Spleen (tissue), 11 donors: ENCODE results near the gene SLC5A6. TPM values are rescaled to one million over a fixed set of nuclear protein-coding genes. Genes with fewer than 3 reads are reported as not detected.

Experiments
- DNase-seq: peaks from one replicate; pipeline ENCODE4 v3.0.0-alpha.2; 2020
- H3K27ac ChIP-seq, 8 donors: fragments of 200-600 bp; sonication (generic) in 7 of 8; 1 replicate in 4 of 8; 2 replicates in 4 of 8; pipeline versions ENCODE4 v1.5.0 to v1.8.0; 2016 to 2021; ENCODE audit warnings: inconsistent platforms in 4 of 8, mild to moderate bottlenecking in 4 of 8, moderate library complexity in 1 of 8
- H3K27me3 ChIP-seq, 7 donors: fragments of 200-600 bp; sonication (generic) in 6 of 7; replicated peaks in 1 of 7; 1 replicate in 4 of 7; 2 replicates in 3 of 7; pipeline versions ENCODE4 v1.5.0 to v1.8.0; 2016 to 2021; ENCODE audit warnings: inconsistent platforms in 3 of 7, mild to moderate bottlenecking in 1 of 7
- H3K36me3 ChIP-seq, 6 donors: fragments of 200-600 bp; sonication (generic) in 5 of 6; 1 replicate in 4 of 6; 2 replicates in 2 of 6; pipeline versions ENCODE4 v1.5.0 to v1.8.0; 2016 to 2021; ENCODE audit warnings: inconsistent platforms in 2 of 6
- H3K4me1 ChIP-seq, 6 donors: fragments of 200-600 bp; sonication (generic) in 5 of 6; 1 replicate in 3 of 6; 2 replicates in 3 of 6; pipeline versions ENCODE4 v1.5.0 to v1.8.0; 2016 to 2021; ENCODE audit warnings: inconsistent platforms in 3 of 6
- H3K4me3 ChIP-seq, 8 donors: fragments of 200-600 bp; sonication (generic) in 7 of 8; 1 replicate in 4 of 8; 2 replicates in 4 of 8; pipeline versions ENCODE4 v1.5.0 to v1.8.0; 2016 to 2021; ENCODE audit warnings: inconsistent platforms in 4 of 8, mild to moderate bottlenecking in 4 of 8, moderate library complexity in 2 of 8
- H3K9me3 ChIP-seq, 8 donors: fragments of 200-600 bp; sonication (generic) in 7 of 8; 1 replicate in 4 of 8; 2 replicates in 4 of 8; pipeline versions ENCODE4 v1.5.0 to v1.8.0; 2016 to 2021; ENCODE audit warnings: inconsistent platforms in 4 of 8
- POLR2A ChIP-seq, 3 donors: fragments of 450-650 bp; IDR thresholded peaks; one replicate each; pipeline ENCODE4 v1.5.1; 2017; ENCODE audit warnings: antibody characterized with exemption in 3 of 3, mild to moderate bottlenecking in 1 of 3
- POLR2AphosphoS5 ChIP-seq, 3 donors: sonication (generic); formaldehyde crosslinking; IDR thresholded peaks; one replicate each; pipeline ENCODE4 v1.5.1; 2017; ENCODE audit warnings: antibody characterized with exemption in 3 of 3
- WGBS, 5 donors: extraction: QIAGEN DNeasy Blood & Tissue Kit in 3 of 5; methylation state at CpG; one replicate each; pipeline versions ENCODE4 v1.1.5 to v1.1.7; 2013 to 2018; 5-methylcytosine and 5-hydroxymethylcytosine counted together
- intact Hi-C: fragments of 100-400 bp; cut with DNase I; formaldehyde crosslinking; loops from one replicate; pipeline ENCODE4 v1.15.0; 2023; ENCODE audit warnings: low total_unique reads
- polyA plus RNA-seq, 3 donors: library from polyadenylated mRNA; stranded (reverse); fragments of 200-250 nt; gene quantifications; one replicate each; pipeline ENCODE4 v1.2.1, GENCODE V29; 2013
- total RNA-seq, 7 donors: library from RNA; depleted of rRNA in 3 of 7; stranded (reverse); fragments of >200 nt in 3 of 7; fragmentation: NEBNext Ultra II Directional in 4 of 7; extraction: Animal tissue kit (Norgen Biotek cat#: 25700) in 4 of 7; gene quantifications; one replicate each; pipeline versions ENCODE4 v1.1.0 to v1.2.1, GENCODE V29; 2016 to 2021
- TF ChIP-seq, protein P1 (sequence below), 11 experiments: fragments of 200-600 bp in 7 of 11; fragments of 450-650 bp in 4 of 11; sonication (generic) in 4 of 11; IDR thresholded peaks in 8 of 11; conservative IDR thresholded peaks in 3 of 11; 1 replicate in 7 of 11; 2 replicates in 4 of 11; pipeline versions ENCODE4 v1.4.0 to v1.8.0; 2016 to 2021; ENCODE audit warnings: antibody characterized with exemption in 11 of 11, inconsistent platforms in 4 of 11, mild to moderate bottlenecking in 1 of 11
- donor health status: healthy with polysubstance abuse.
- donor health status: DM: no; HTN: no; CAD: no; lungs with moderate emphysema.
- donor health status: DM: no; HTN: no; CAD: no.
- donor health status: Bipolar disorder and iron deficiency.
- donor health status: healthy.
- donor health status: DM: no; HTN: no; CAD: no.
- donor health status: DM: yes; HTN: yes; CAD: no.

SLC5A6 gene
- total and polyA plus RNA-seq, 10 donors: 11.9 to 33.3 (median 22.7) TPM

DNA sequence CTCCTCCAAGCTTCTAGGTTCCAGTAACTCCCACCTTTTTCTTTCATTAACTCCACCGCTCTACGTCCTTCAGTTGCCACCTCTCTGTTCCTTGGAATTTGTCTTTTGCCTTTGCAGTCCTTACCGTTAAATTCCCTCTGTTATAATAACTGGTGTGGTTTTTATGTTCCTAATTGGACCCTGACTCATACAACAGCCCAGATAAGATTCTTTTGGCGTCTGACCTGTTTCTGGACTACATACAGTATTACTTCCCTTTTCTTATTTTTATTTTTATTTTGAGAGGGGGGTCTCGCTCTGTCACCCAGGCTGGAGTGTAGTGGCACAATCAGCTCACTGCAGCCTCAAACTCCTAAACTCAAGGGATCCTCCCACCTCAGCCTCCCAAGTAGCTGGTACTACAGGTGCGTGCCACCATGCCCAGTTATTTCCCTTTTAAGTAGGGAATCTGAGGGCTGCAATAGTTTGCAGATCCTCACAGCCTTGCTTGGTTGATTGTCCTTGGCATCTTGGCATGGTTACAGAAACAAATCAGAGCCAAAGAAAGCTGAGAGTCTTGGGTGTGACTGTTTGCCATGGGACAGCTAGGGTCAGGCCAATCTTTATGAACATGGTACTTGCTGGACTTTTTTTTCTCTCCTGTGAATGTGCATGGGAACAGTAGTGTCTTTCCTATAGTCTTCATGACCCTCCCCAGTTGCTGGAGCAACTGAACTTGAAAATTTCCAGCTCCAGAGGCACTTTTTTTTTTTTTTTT lies 41.3 kb downstream of the SLC5A6 start:
- intact Hi-C loops: no loop called here
- H3K4me3 ChIP-seq: no peak overlapping the region

DNA sequence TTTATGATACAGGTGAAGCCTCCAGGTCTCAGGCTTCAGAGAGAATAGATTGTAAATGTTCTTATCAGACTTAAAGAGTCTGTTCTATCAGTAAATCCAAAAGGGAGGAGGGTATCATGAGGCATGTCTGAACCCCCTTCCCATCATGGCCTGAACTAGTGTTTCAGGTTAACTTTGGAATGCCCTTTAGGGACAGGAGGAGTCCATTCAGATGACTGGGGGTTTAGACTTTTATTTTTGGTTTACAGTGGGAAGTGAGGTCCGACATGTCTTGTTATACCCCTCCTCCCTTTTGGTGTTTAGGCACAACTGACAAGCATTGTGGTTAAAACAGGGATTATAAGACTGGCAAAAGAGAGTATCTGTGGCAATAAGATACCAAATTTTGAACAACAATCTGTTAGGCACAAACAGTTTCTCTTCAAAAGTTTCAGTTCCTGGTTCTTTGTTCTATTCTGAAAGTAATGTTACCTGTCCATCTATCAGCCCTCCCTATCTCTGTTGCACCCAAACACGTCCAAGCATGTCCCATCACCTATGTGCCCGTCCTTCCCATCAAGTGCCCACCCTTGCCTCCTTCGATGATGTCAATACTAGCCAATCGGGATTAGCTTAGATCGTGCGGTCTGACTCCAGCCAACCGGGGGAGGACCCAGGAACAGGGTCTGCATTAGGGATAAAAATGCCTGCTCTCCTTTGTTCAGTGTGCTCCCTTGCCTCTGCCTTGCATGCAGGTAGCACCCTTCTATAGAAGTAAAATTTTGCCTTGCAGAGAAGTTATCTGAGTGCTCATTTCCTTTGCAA lies 46.9 kb downstream of the SLC5A6 start:
- 82 to 90% (median 84%) methylated on average over 8 of the region's 8 CpGs for WGBS, 5 donors
- Histone ChIP-seq H3K27ac (peak overlapping the region in 3 of 8 donors; percentile 43 to 67 (median 58)), H3K36me3 (no peaks in the 10 kb centered on the region), H3K27me3 (peaks cover 0 to 7% (median 0%) of the 10 kb centered on the region in 7 donors), H3K4me1 (peaks cover 0 to 10% (median 7%) of the 10 kb centered on the region in 6 donors), H3K9me3 (no peaks in the 10 kb centered on the region), H3K4me3 (no peak overlapping the region)
- TF ChIP-seq, protein P1, sequence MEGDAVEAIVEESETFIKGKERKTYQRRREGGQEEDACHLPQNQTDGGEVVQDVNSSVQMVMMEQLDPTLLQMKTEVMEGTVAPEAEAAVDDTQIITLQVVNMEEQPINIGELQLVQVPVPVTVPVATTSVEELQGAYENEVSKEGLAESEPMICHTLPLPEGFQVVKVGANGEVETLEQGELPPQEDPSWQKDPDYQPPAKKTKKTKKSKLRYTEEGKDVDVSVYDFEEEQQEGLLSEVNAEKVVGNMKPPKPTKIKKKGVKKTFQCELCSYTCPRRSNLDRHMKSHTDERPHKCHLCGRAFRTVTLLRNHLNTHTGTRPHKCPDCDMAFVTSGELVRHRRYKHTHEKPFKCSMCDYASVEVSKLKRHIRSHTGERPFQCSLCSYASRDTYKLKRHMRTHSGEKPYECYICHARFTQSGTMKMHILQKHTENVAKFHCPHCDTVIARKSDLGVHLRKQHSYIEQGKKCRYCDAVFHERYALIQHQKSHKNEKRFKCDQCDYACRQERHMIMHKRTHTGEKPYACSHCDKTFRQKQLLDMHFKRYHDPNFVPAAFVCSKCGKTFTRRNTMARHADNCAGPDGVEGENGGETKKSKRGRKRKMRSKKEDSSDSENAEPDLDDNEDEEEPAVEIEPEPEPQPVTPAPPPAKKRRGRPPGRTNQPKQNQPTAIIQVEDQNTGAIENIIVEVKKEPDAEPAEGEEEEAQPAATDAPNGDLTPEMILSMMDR (IDR thresholded peaks at IDR 0.05 in 8 of 11, conservative IDR thresholded peaks at IDR 0.05 in 3 of 11): no peak
- TF ChIP-seq POLR2AphosphoS5 (IDR thresholded peaks at IDR 0.05) (no peak), POLR2A (IDR thresholded peaks at IDR 0.05) (no peak)
- DNase-seq: no peak
- intact Hi-C loops: no loop called here

More for the DNA sequence above, 41.3 kb downstream of the SLC5A6 start:
- no peak for DNase-seq
- WGBS, 5 donors: 56 to 79% (median 66%) methylated on average over 6 of the region's 6 CpGs
- Histone ChIP-seq H3K9me3 (no peaks in the 10 kb centered on the region), H3K27me3 (peaks cover 0 to 13% (median 0%) of the 10 kb centered on the region in 7 donors), H3K36me3 (no peaks in the 10 kb centered on the region), H3K4me1 (peaks cover 0 to 17% (median 9%) of the 10 kb centered on the region in 6 donors), H3K27ac (no peak overlapping the region)
- TF ChIP-seq POLR2AphosphoS5 (IDR thresholded peaks at IDR 0.05) (no peak), POLR2A (IDR thresholded peaks at IDR 0.05) (no peak)
- TF ChIP-seq, protein P1 (IDR thresholded peaks at IDR 0.05 in 8 of 11, conservative IDR thresholded peaks at IDR 0.05 in 3 of 11): no peak

DNA sequence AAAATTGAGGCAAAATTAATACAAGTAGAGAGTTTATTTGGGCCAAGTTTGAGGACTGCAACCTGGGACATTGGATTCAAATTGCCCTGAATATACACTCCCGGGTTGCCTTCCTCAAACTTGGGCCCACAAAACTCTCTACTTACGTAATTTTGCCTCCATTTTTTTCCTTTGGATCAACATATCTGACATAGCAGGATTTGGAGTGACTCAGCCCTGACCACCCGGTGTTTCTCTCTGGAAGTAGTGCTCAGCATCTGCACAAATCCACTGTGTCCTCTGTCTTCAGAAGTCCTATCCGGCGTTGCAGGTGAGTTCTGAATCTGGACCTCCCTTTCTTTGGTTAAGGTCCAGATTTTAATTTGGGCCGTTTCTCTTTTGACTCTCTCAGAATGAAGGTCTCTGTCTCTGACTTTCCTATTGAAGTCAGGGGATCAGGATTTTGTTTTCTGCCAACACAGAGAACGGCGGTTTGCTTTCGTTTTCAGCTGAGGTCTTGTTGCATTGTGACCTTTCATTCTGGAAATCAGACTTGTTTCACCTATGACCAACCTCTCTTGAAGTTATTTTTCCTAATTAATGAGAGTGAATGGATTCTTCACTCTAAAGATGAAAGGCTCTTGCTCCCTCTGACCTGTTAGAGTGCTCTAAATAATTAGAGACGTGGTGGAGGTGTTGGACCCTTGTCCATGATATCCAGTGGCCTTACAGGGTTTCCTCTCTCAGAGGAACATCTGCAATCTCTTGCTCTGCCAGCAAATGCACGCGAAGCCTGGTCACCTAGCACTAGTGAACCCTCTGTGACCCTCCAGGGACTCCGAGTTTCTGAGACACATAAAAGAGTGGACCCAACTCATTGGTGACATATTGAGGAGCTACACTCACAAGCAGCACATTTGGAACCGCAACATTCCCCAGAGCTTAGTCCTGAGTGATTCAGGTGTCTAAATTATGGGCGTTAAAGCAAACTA lies 49.6 kb downstream of the SLC5A6 start:
- Histone ChIP-seq H3K4me3 (no peak overlapping the region), H3K27me3 (no peaks in the 10 kb centered on the region), H3K27ac (peak overlapping the region in 1 of 8 donors; percentile 34), H3K36me3 (no peaks in the 10 kb centered on the region), H3K4me1 (no peaks in the 10 kb centered on the region), H3K9me3 (no peaks in the 10 kb centered on the region)
- TF ChIP-seq, protein P1 (IDR thresholded peaks at IDR 0.05 in 8 of 11, conservative IDR thresholded peaks at IDR 0.05 in 3 of 11): no peak
- TF ChIP-seq POLR2A (IDR thresholded peaks at IDR 0.05) (no peak), POLR2AphosphoS5 (IDR thresholded peaks at IDR 0.05) (no peak)
- intact Hi-C loops: no loop called here
- WGBS, 5 donors: 78 to 91% (median 84%) methylated on average over 15 of the region's 15 CpGs
- no peak for DNase-seq
